Stomach (tissue), 9 donors: ENCODE measurements around the gene HIBCH. TPM values are rescaled to one million over a fixed set of nuclear protein-coding genes. Genes with fewer than 3 reads are reported as not detected.

Source experiments
- DNase-seq, 2 donors: peaks; one replicate each; pipeline versions ENCODE4 v3.0.0 to v3.0.0-alpha.2; 2013 to 2019
- H3K27ac ChIP-seq, 5 donors: fragments of 200-600 bp in 4 of 5; sonication (generic) in 4 of 5; one replicate each; pipeline ENCODE4 v1.5.1; 2013 to 2019; ENCODE audit warnings: mild to moderate bottlenecking in 1 of 5, moderate library complexity in 1 of 5
- H3K27me3 ChIP-seq, 3 donors: fragments of 200-600 bp; sonication (generic); one replicate each; pipeline ENCODE4 v1.5.1; 2017 to 2019; ENCODE audit warnings: mixed run types in 1 of 3
- H3K36me3 ChIP-seq, 4 donors: fragments of 200-600 bp; sonication (generic); 1 replicate in 3 of 4; 2 replicates in 1 of 4; pipeline ENCODE4 v1.5.1; 2016 to 2019
- H3K4me1 ChIP-seq, 4 donors: fragments of 200-600 bp; sonication (generic); one replicate each; pipeline ENCODE4 v1.5.1; 2016 to 2019
- H3K4me3 ChIP-seq, 4 donors: fragments of 200-600 bp; sonication (generic) in 3 of 4; one replicate each; pipeline ENCODE4 v1.5.1; 2016 to 2019; ENCODE audit warnings: mild to moderate bottlenecking in 1 of 4
- H3K9me3 ChIP-seq, 4 donors: fragments of 200-600 bp; sonication (generic); one replicate each; pipeline ENCODE4 v1.5.1; 2016 to 2019
- EP300 ChIP-seq: sonication (generic); formaldehyde crosslinking; IDR thresholded peaks from one replicate; pipeline ENCODE4 v1.6.1; 2017; ENCODE audit warnings: antibody characterized with exemption
- POLR2A ChIP-seq, 4 donors: fragments of 450-650 bp; IDR thresholded peaks; one replicate each; pipeline ENCODE4 v1.6.1; 2016; ENCODE audit warnings: antibody characterized with exemption in 4 of 4, control low read depth in 2 of 4, mild to moderate bottlenecking in 1 of 4, moderate library complexity in 1 of 4
- POLR2AphosphoS5 ChIP-seq, 3 donors: sonication (generic); formaldehyde crosslinking; IDR thresholded peaks; one replicate each; pipeline ENCODE4 v1.6.1; 2016; ENCODE audit warnings: antibody characterized with exemption in 3 of 3
- WGBS, 5 donors: extraction: QIAGEN DNeasy Blood & Tissue Kit in 3 of 5; methylation state at CpG; one replicate each; pipeline versions ENCODE4 v1.1.5 to v1.1.7; 2013 to 2018; 5-methylcytosine and 5-hydroxymethylcytosine counted together
- intact Hi-C: fragments of 100-400 bp; cut with DNase I; formaldehyde crosslinking; loops from one replicate; pipeline ENCODE4 v1.15.1; 2023; ENCODE audit warnings: low total_unique reads
- polyA plus RNA-seq, 3 donors: library from polyadenylated mRNA; stranded (reverse); fragments of 200-250 nt; gene quantifications; one replicate each; pipeline ENCODE4 v1.2.3, GENCODE V29; 2013
- total RNA-seq, 5 donors: library from RNA; depleted of rRNA; stranded (reverse); fragments of >200 nt; gene quantifications; one replicate each; pipeline versions ENCODE4 v1.1.0 to v1.2.3, GENCODE V29; 2014 to 2016
- TF ChIP-seq, protein P1 (sequence below), 7 experiments: fragments of 450-650 bp in 4 of 7; fragments of 200-600 bp in 3 of 7; sonication (generic) in 3 of 7; IDR thresholded peaks; one replicate each; pipeline ENCODE4 v1.5.1; 2016 to 2019; ENCODE audit warnings: antibody characterized with exemption in 7 of 7, control low read depth in 2 of 7, mild to moderate bottlenecking in 1 of 7
- donor health status: healthy with polysubstance abuse.
- donor health status: Bipolar disorder and iron deficiency.
- donor health status: healthy.

The HIBCH gene
- total and polyA plus RNA-seq, 8 donors, result 10.3 to 93.3 (median 23.1) TPM

DNA sequence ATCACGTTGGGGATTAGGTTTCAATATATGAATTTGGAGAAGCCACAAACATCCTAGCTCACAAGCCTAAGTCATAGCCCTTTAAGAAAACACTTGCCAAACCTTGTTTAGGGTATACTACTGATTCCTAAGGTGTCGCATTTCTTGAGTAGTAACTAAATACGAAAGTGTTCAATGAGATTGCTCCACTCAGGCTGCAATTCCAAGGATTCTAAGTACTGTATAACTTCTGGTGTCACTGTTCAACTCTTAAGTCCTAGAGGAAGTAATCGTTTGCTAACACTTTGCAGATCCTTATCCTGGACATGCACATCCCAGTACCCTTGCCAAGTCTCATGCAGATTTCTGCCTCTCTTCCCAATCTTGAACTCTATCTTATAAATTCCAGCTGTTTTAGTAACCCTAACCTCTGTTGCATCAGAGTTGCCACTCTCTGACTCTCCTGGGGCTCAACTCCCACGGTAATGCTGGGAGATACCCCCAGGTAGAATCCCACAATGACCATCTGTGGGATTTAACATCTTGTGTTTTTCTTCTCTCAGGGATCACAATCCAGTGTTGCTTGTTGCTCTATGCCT lies 122.4 kb downstream of the HIBCH start:
- H3K4me3 ChIP-seq, result no peak overlapping the region
- H3K27ac ChIP-seq, result no peak overlapping the region
- DNase-seq, result no peak
- WGBS, 5 donors, result 74 to 92% (median 82%) methylated on average over 5 of the region's 5 CpGs
- no peaks in the 10 kb centered on the region for H3K9me3 ChIP-seq
- H3K27me3 ChIP-seq, result no peaks in the 10 kb centered on the region
- intact Hi-C loops, result no loop called here
- peaks cover 0 to 12% (median 0%) of the 10 kb centered on the region in 4 donors for H3K4me1 ChIP-seq
- H3K36me3 ChIP-seq, result peaks cover 0 to 18% (median 12%) of the 10 kb centered on the region in 4 donors
- TF ChIP-seq POLR2A (IDR thresholded peaks at IDR 0.05) (no peak), POLR2AphosphoS5 (IDR thresholded peaks at IDR 0.05) (no peak), EP300 (no peak)
- TF ChIP-seq, protein P1, sequence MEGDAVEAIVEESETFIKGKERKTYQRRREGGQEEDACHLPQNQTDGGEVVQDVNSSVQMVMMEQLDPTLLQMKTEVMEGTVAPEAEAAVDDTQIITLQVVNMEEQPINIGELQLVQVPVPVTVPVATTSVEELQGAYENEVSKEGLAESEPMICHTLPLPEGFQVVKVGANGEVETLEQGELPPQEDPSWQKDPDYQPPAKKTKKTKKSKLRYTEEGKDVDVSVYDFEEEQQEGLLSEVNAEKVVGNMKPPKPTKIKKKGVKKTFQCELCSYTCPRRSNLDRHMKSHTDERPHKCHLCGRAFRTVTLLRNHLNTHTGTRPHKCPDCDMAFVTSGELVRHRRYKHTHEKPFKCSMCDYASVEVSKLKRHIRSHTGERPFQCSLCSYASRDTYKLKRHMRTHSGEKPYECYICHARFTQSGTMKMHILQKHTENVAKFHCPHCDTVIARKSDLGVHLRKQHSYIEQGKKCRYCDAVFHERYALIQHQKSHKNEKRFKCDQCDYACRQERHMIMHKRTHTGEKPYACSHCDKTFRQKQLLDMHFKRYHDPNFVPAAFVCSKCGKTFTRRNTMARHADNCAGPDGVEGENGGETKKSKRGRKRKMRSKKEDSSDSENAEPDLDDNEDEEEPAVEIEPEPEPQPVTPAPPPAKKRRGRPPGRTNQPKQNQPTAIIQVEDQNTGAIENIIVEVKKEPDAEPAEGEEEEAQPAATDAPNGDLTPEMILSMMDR (IDR thresholded peaks at IDR 0.05), result no peak

GRCh38 chr2:190190507-190191162 lies 129.0 kb downstream of the HIBCH start:
- 91 to 97% (median 96%) methylated on average over 3 of the region's 3 CpGs for WGBS, 5 donors
- Histone ChIP-seq H3K4me1 (no peaks in the 10 kb centered on the region), H3K4me3 (no peak overlapping the region), H3K27me3 (no peaks in the 10 kb centered on the region), H3K9me3 (no peaks in the 10 kb centered on the region), H3K27ac (no peak overlapping the region), H3K36me3 (no peaks in the 10 kb centered on the region)
- TF ChIP-seq, protein P1 (IDR thresholded peaks at IDR 0.05), result no peak
- TF ChIP-seq POLR2A (IDR thresholded peaks at IDR 0.05) (no peak), POLR2AphosphoS5 (IDR thresholded peaks at IDR 0.05) (no peak), EP300 (no peak)
- DNase-seq, result no peak
- intact Hi-C loops, result no loop called here

DNA sequence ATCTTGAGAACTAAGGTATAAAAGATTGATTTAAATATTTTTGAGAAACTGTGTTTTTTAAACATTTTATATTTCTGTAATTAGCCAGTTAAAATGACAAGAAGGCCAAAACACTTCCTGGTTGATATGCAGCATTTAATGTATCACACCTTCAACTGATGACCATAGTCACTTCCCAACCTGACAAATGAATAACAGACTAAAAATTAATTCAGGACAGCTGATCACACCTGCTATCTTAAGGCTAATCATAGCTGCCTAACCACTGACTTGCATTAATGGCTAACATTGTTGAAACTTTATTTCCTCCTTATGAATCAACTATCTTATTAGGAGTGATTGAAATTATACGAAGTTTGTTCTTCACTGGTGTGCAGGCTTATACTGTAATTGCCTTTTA lies 131.3 kb downstream of the HIBCH start:
- intact Hi-C loops, result no loop called here
- Histone ChIP-seq H3K4me1 (peaks cover 0 to 7% (median 0%) of the 10 kb centered on the region in 4 donors), H3K27ac (no peak overlapping the region), H3K36me3 (no peaks in the 10 kb centered on the region), H3K27me3 (no peaks in the 10 kb centered on the region), H3K4me3 (no peak overlapping the region), H3K9me3 (no peaks in the 10 kb centered on the region)
- DNase-seq, result no peak
- 71 to 83% (median 78%) methylated on average over 1 of the region's 1 CpG for WGBS, 5 donors
- TF ChIP-seq POLR2AphosphoS5 (IDR thresholded peaks at IDR 0.05) (no peak), POLR2A (IDR thresholded peaks at IDR 0.05) (no peak), EP300 (no peak)
- TF ChIP-seq, protein P1 (IDR thresholded peaks at IDR 0.05), result no peak

DNA sequence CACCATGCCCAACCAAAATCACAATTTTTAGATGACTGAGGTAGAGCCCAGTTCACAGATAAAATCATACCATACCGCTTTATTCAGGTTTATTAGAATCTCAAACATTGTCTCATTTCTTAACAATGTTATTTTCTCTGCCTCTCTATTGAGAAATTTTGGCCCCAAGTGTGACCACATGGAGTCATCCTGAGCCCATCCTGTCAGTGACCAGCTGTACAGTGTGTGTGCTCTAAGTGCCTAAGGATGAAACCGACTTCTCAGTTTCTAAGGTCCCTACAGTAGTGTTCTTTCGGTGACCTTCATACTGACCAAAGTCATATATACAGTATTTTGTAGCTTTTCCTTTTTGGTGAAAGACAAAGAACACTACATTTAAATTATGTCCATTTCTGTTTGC lies 133.4 kb downstream of the HIBCH start:
- no peak overlapping the region for H3K27ac ChIP-seq
- no peak for DNase-seq
- peaks cover 0 to 27% (median 4%) of the 10 kb centered on the region in 4 donors for H3K4me1 ChIP-seq
- H3K9me3 ChIP-seq, result no peaks in the 10 kb centered on the region
- no peaks in the 10 kb centered on the region for H3K36me3 ChIP-seq
- H3K4me3 ChIP-seq, result no peak overlapping the region
- intact Hi-C loops, result no loop called here
- no peaks in the 10 kb centered on the region for H3K27me3 ChIP-seq
- TF ChIP-seq POLR2AphosphoS5 (IDR thresholded peaks at IDR 0.05) (no peak), EP300 (no peak), POLR2A (IDR thresholded peaks at IDR 0.05) (no peak)
- TF ChIP-seq, protein P1 (IDR thresholded peaks at IDR 0.05), result no peak
- 93 to 99% (median 95%) methylated on average over 3 of the region's 3 CpGs for WGBS, 5 donors
